GM20431 (cell line): ENCODE results near the gene CRYBG2.
"Not testable (repeated sequence)": the region's sequence is repeated elsewhere in the genome, so short reads cannot be mapped to it uniquely, and the experiment has no call there.

Experiments used
- in situ Hi-C: fragments of 300-500 bp; cut with MseI, MboI; formaldehyde crosslinking; loops from one replicate; pipeline ENCODE4 v1.15.0; 2020; ENCODE audit warnings: low sequenced_read_pairs; ENCODE audit not compliant: unreplicated experiment

Gene CRYBG2

GRCh38 chr1:26323382-26323781 lies 30.5 kb downstream of the CRYBG2 start:
- in situ Hi-C loops, result loop anchor here (5.0 kb wide), 1 partner anchor 41 kb away; the partner anchor contains the start of gene SH3BGRL3

GRCh38 chr1:26322042-26322331 lies 31.9 kb downstream of the CRYBG2 start:
- in situ Hi-C loops, result loop anchor here (5.0 kb wide), 1 partner anchor 40 kb away; the partner anchor contains the start of gene SH3BGRL3

- in situ Hi-C loops, result loop anchor here (5.0 kb wide), 1 partner anchor 39 kb away; the partner anchor contains the start of gene SH3BGRL3
Observed at GRCh38 chr1:26321315-26322041, 32.5 kb downstream of the CRYBG2 start.

- in situ Hi-C loops, result loop anchor here (5.0 kb wide), 1 partner anchor 39 kb away; the partner anchor contains the start of gene SH3BGRL3
Observed at GRCh38 chr1:26320896-26321295, 33.0 kb downstream of the CRYBG2 start.

GRCh38 chr1:26318338-26319064 lies 35.4 kb downstream of the CRYBG2 start:
- in situ Hi-C loops, result no loop called here

GRCh38 chr1:26317612-26318337 lies 36.2 kb downstream of the CRYBG2 start, which contains the start of gene CD52:
Gene CD52, plus strand, starts transcription at chr1:26317958. Its CDS starts 60 bp downstream, at chr1:26318018.
- in situ Hi-C loops, result no loop called here

GRCh38 chr1:26317146-26317545 lies 36.8 kb downstream of the CRYBG2 start:
- in situ Hi-C loops, result no loop called here

- in situ Hi-C loops, result no loop called here
Observed at GRCh38 chr1:26315874-26316850, 37.8 kb downstream of the CRYBG2 start.

- in situ Hi-C loops, result no loop called here
Observed at GRCh38 chr1:26314501-26314900, 39.4 kb downstream of the CRYBG2 start.

GRCh38 chr1:26307966-26308899 lies 45.7 kb downstream of the CRYBG2 start:
- in situ Hi-C loops, result not testable (repeated sequence)

- in situ Hi-C loops, result no loop called here
Observed at GRCh38 chr1:26307363-26307781, 46.6 kb downstream of the CRYBG2 start.

GRCh38 chr1:26306290-26307229 lies 47.4 kb downstream of the CRYBG2 start, which contains the start of gene UBXN11:
Gene UBXN11, minus strand, starts transcription at chr1:26306636. Its CDS starts 3,753 bp downstream, at chr1:26302883.
- in situ Hi-C loops, result no loop called here

GRCh38 chr1:26305667-26306289 lies 48.2 kb downstream of the CRYBG2 start:
- in situ Hi-C loops, result no loop called here

- in situ Hi-C loops, result no loop called here
Observed at GRCh38 chr1:26302733-26303405, 51.1 kb downstream of the CRYBG2 start.

GRCh38 chr1:26300578-26301275 lies 53.2 kb downstream of the CRYBG2 start:
- in situ Hi-C loops, result no loop called here

- in situ Hi-C loops, result no loop called here
Observed at GRCh38 chr1:26297791-26298124, 56.2 kb downstream of the CRYBG2 start.
